Measurements from ENCODE around the gene CNOT11. TPM values are rescaled to one million over a fixed set of nuclear protein-coding genes. Genes with fewer than 3 reads are reported as not detected.

Gene CNOT11
- total and polyA plus RNA-seq, 2 of the 13 experiments (the other 11 are each of a cell fraction or from before 2014, with no cell fraction given) = 114 to 209 TPM

DNA sequence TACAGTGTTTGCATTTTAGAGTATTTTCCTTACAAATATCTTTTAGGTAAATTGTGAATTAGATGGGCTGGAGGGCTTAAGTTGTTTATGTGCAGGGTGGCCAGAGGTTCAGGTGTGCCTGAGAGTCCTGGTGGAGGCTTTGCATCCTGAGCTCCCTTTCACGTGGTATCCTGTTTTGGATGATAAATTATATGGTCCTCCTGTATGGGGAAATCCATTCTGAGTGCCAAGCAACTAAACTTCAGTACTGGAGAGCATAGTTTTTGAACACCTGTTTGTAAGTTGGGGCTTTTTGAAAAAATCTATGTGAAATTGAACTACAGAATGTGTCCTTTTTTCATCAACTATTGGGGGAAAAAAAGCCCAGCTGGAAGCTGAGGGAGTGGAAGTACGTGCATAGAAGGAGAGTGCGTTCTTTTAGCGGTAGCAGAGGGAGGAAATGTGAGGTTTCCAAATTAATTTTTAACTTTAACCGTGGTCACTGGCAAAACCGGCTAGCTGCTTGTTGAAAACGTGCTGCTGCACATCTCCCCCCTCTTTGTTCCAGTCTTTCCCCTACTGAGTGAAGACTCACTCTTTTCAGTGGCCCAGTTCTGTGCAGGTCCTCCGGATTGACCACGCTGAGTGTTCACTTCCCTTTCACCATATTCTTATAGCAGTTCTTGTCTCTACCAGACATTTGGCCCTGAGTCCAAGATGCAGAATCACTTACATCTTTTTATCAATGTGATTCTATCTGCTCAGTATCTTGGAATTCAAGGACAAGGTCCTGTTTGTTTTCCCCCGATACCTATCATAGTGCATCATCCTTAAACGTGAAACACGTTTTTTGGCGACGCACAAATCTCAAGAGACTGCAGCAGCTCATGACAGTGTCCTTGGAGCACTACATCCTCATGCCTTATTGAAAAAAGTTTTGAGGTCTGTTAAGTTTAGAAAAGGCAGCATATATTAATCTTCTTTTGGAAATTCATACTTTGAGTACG lies 15.3 kb downstream of the CNOT11 start (continued):
- TF ChIP-seq RXRB (CRISPR knock-in tag; IDR thresholded peaks at IDR 0.05; ENCODE audit: borderline replicate concordance) = peak; percentile 6; the same call in 1 of the 2 replicates
- TF ChIP-seq SYNCRIP (IDR thresholded peaks at IDR 0.05; ENCODE audit: insufficient read depth, low read depth, low read length) = no peak
- TF ChIP-seq, protein P1, sequence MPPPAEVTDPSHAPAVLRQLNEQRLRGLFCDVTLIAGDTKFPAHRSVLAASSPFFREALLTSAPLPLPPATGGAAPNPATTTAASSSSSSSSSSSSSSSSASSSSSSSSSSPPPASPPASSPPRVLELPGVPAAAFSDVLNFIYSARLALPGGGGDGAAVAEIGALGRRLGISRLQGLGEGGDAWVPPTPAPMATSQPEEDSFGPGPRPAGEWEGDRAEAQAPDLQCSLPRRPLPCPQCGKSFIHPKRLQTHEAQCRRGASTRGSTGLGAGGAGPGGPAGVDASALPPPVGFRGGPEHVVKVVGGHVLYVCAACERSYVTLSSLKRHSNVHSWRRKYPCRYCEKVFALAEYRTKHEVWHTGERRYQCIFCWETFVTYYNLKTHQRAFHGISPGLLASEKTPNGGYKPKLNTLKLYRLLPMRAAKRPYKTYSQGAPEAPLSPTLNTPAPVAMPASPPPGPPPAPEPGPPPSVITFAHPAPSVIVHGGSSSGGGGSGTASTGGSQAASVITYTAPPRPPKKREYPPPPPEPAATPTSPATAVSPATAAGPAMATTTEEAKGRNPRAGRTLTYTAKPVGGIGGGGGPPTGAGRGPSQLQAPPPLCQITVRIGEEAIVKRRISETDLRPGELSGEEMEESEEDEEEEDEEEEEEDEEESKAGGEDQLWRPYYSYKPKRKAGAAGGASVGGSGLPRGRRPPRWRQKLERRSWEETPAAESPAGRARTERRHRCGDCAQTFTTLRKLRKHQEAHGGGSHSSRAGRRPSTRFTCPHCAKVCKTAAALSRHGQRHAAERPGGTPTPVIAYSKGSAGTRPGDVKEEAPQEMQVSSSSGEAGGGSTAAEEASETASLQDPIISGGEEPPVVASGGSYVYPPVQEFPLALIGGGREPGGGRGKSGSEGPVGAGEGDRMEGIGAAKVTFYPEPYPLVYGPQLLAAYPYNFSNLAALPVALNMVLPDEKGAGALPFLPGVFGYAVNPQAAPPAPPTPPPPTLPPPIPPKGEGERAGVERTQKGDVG (CRISPR knock-in tag; IDR thresholded peaks at IDR 0.05; ENCODE audit: borderline replicate concordance) = 0 out of 2 replicates have a peak, but pooled peaks have one; percentile 33
- TF ChIP-seq RBM22 (optimal IDR thresholded peaks at IDR 0.05; ENCODE audit: low read length) = peak; percentile 93
- TF ChIP-seq, protein P2, sequence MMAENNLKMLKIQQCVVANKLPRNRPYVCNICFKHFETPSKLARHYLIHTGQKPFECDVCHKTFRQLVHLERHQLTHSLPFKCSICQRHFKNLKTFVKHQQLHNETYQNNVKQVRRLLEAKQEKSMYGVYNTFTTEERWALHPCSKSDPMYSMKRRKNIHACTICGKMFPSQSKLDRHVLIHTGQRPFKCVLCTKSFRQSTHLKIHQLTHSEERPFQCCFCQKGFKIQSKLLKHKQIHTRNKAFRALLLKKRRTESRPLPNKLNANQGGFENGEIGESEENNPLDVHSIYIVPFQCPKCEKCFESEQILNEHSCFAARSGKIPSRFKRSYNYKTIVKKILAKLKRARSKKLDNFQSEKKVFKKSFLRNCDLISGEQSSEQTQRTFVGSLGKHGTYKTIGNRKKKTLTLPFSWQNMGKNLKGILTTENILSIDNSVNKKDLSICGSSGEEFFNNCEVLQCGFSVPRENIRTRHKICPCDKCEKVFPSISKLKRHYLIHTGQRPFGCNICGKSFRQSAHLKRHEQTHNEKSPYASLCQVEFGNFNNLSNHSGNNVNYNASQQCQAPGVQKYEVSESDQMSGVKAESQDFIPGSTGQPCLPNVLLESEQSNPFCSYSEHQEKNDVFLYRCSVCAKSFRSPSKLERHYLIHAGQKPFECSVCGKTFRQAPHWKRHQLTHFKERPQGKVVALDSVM (CRISPR knock-in tag; IDR thresholded peaks at IDR 0.05) = no peak
- TF ChIP-seq HNF1A (IDR thresholded peaks at IDR 0.05; ENCODE audit: low read depth) = peak; percentile 83
- TF ChIP-seq HNF1A (CRISPR knock-in tag; IDR thresholded peaks at IDR 0.05; ENCODE audit: borderline replicate concordance) = 0 out of 2 replicates have a peak, but pooled peaks have one; percentile 59
- 0 out of 2 replicates have a peak, but pooled peaks have one; percentile 36 for TF ChIP-seq ZNF607 (CRISPR knock-in tag; IDR thresholded peaks at IDR 0.05; ENCODE audit: borderline replicate concordance)
- no peak for TF ChIP-seq ZNF609 (CRISPR knock-in tag; IDR thresholded peaks at IDR 0.05; ENCODE audit: borderline replicate concordance)

All from HepG2 (cell line).